BJ (cell line): ENCODE results near the gene ADAM10. TPM values are rescaled to one million over a fixed set of nuclear protein-coding genes. Genes with fewer than 3 reads are reported as not detected.

ENCODE experiments used
- CTCF ChIA-PET: fragments of 350-600 bp; formaldehyde crosslinking; extraction: SDS; loops from one replicate; lab custom pipeline; 2021; ENCODE audit warnings: antibody characterized with exemption, inconsistent platforms; lab: Yijun Ruan, JAX
- POLR2A ChIA-PET: fragments of 300-600 bp; sonication (Branson Sonifier 250); formaldehyde crosslinking; extraction: SDS; loops from one replicate; lab custom pipeline; 2021; ENCODE audit warnings: antibody characterized with exemption; lab: Charles Lee
- DNase-seq: peaks from one replicate; pipeline ENCODE4 v3.0.0-alpha.2; 2011; ENCODE audit warnings: low read depth
- H3K27me3 ChIP-seq: 2 replicates; pipeline ENCODE4 v1.6.0; 2011; ENCODE audit warnings: low read length; ENCODE audit not compliant: control insufficient read depth, insufficient read depth
- H3K36me3 ChIP-seq: 2 replicates; pipeline ENCODE4 v1.5.1; 2011; ENCODE audit warnings: low read length; ENCODE audit not compliant: control insufficient read depth, insufficient read depth
- H3K4me3 ChIP-seq: 2 replicates; pipeline ENCODE4 v1.5.1; 2011; ENCODE audit warnings: low read depth, mild to moderate bottlenecking, control low read depth, low read length
- CTCF ChIP-seq: IDR thresholded peaks from 2 replicates; pipeline ENCODE4 v1.5.1; 2011; ENCODE audit warnings: low read depth, mild to moderate bottlenecking, control low read depth, inconsistent platforms, low read length, moderate library complexity; ENCODE audit not compliant: insufficient read depth
- polyA plus RNA-seq: library from polyadenylated mRNA; depleted of rRNA; stranded (reverse); fragments of >200 nt; gene quantifications from 2 replicates; pipeline ENCODE4 v1.2.3, GENCODE V29; 2011; rRNA removed
- small RNA-seq: library from RNA; depleted of rRNA; stranded (forward); fragments of <200 nt; gene quantifications from one replicate; pipeline ENCODE3, GENCODE V24; 2012; ENCODE audit warnings: low replicate concordance, low read depth; ENCODE audit not compliant: insufficient read length

The ADAM10 gene
- polyA plus RNA-seq, 1 experiment: 106 TPM

DNA sequence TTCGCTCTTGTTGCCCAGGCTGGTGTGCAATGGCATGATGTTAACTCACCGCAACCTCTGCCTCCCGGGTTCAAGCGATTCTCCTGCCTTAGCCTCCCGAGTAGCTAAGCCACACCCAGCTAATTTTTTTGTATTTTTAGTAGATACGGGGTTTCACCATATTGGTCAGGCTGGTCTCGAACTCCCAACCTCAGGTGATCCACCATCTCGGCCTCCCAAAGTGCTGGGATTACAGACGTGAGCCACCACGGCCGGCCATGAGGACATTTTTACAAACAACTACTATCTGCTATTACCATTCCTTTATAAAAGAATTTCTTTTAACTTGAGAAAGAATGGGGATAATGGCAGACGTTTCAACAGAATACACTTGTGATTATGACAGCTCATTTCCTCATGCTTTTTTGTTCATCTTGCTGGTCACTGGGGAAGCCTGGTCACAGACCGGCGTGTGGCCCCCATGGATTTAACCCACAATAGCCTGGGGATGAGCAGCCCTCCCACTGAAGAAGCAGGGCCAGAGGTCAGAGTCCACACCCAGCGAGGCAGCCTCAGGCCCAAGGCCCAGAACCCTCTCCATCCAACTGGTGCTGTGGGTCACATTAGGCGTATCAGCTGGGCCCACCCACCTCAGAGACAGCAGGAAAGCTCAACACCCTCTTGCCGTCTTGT lies 205.7 kb downstream of the ADAM10 start:
- Histone ChIP-seq H3K27me3 (no peaks in the 10 kb centered on the region; the same call in 1 of the 2 replicates), H3K4me3 (no peak overlapping the region), H3K36me3 (no peaks in the 10 kb centered on the region)
- TF ChIP-seq CTCF: no peak
- ChIA-PET POLR2A (no interaction called here), CTCF (interaction anchor here (0.8 kb wide), 1 partner anchor 12 kb away, joined by 3 read pairs; no protein-coding TSS in a partner anchor)
- no peak for DNase-seq

- ChIA-PET POLR2A (no interaction called here), CTCF (no interaction called here)
- TF ChIP-seq CTCF: no peak
- Histone ChIP-seq H3K27me3 (peaks cover 1% of the 10 kb centered on the region; the same call in 1 of the 2 replicates), H3K4me3 (no peak overlapping the region), H3K36me3 (no peaks in the 10 kb centered on the region)
- DNase-seq: no peak
Observed at GRCh38 chr15:58541410-58542087, 208.0 kb downstream of the ADAM10 start.

- ChIA-PET CTCF (interaction anchor here (0.8 kb wide), 1 partner anchor 11 kb away, joined by 3 read pairs; no protein-coding TSS in a partner anchor), POLR2A (no interaction called here)
- Histone ChIP-seq H3K27me3 (peaks cover 4% of the 10 kb centered on the region), H3K4me3 (no peak overlapping the region), H3K36me3 (no peaks in the 10 kb centered on the region)
- TF ChIP-seq CTCF: no peak
- no peak for DNase-seq
Observed at GRCh38 chr15:58539548-58539947, 210.0 kb downstream of the ADAM10 start.

GRCh38 chr15:58538901-58539300 lies 210.6 kb downstream of the ADAM10 start:
- peaks cover 8% of the 10 kb centered on the region for H3K27me3 ChIP-seq
- TF ChIP-seq CTCF: no peak
- DNase-seq: no peak
- no peaks in the 10 kb centered on the region for H3K36me3 ChIP-seq
- ChIA-PET CTCF (interaction anchor here (1.4 kb wide), 1 partner anchor 25 kb away, joined by 3 read pairs; no protein-coding TSS in a partner anchor), POLR2A (no interaction called here)
- no peak overlapping the region for H3K4me3 ChIP-seq

Small RNA genes within 50 kb of the gene (small RNA-seq; reads per million reads assigned to genes)
- gene AC091046.1 (not detected), gene RF00012 (not detected)

Other genes with a start within 250 kb of the ADAM10 start
- 7.8 and 12.8 TPM in 2 replicates for gene MINDY2, start 21.6 kb upstream of the ADAM10 start, polyA plus RNA-seq
- 14.3 and 25.5 TPM in 2 replicates for gene SLTM, start 184.0 kb upstream of the ADAM10 start, polyA plus RNA-seq
- 21.6 and 28.7 TPM in 2 replicates for gene RNF111, start 238.0 kb upstream of the ADAM10 start, polyA plus RNA-seq